ENCODE measurements around the gene ARNT2.
A peak's percentile ranks its signal among the peaks of the same experiment; 100 is the strongest.

The ARNT2 gene

GRCh38 chr15:80556694-80557367 lies 152.6 kb downstream of the ARNT2 start:
- in situ Hi-C loops (cut with MboI; ENCODE audit: low pct_unique_long_range_greater_than_20kb, low sequenced_read_pairs, unreplicated experiment), result no loop called here
- no peak for DNase-seq (ENCODE audit: low spot score)
- no peak for TF ChIP-seq CTCF (IDR thresholded peaks at IDR 0.05; ENCODE audit: extremely low read depth, insufficient read depth, missing control alignments)

GRCh38 chr15:80557441-80558234 lies 153.5 kb downstream of the ARNT2 start:
- DNase-seq (ENCODE audit: low spot score), result no peak
- in situ Hi-C loops (cut with MboI; ENCODE audit: low pct_unique_long_range_greater_than_20kb, low sequenced_read_pairs, unreplicated experiment), result no loop called here
- no peak for TF ChIP-seq CTCF (IDR thresholded peaks at IDR 0.05; ENCODE audit: extremely low read depth, insufficient read depth, missing control alignments)

- in situ Hi-C loops (cut with MboI; ENCODE audit: low pct_unique_long_range_greater_than_20kb, low sequenced_read_pairs, unreplicated experiment), result no loop called here
- DNase-seq (ENCODE audit: low spot score), result no peak
- no peak for TF ChIP-seq CTCF (IDR thresholded peaks at IDR 0.05; ENCODE audit: extremely low read depth, insufficient read depth, missing control alignments)
Observed at GRCh38 chr15:80558631-80559319, 154.6 kb downstream of the ARNT2 start.

GRCh38 chr15:80559320-80559693 lies 155.1 kb downstream of the ARNT2 start:
- DNase-seq (ENCODE audit: low spot score), result no peak
- in situ Hi-C loops (cut with MboI; ENCODE audit: low pct_unique_long_range_greater_than_20kb, low sequenced_read_pairs, unreplicated experiment), result no loop called here

GRCh38 chr15:80559761-80560160 lies 155.6 kb downstream of the ARNT2 start:
- DNase-seq (ENCODE audit: low spot score), result no peak
- no peak for TF ChIP-seq CTCF (IDR thresholded peaks at IDR 0.05; ENCODE audit: extremely low read depth, insufficient read depth, missing control alignments)
- in situ Hi-C loops (cut with MboI; ENCODE audit: low pct_unique_long_range_greater_than_20kb, low sequenced_read_pairs, unreplicated experiment), result no loop called here

More at GRCh38 chr15:80559320-80559693, 155.1 kb downstream of the ARNT2 start:
- no peak for TF ChIP-seq CTCF (IDR thresholded peaks at IDR 0.05; ENCODE audit: extremely low read depth, insufficient read depth, missing control alignments)

GRCh38 chr15:80560601-80561400 lies 156.6 kb downstream of the ARNT2 start:
- DNase-seq (ENCODE audit: low spot score), result peak; percentile 4
- no peak for TF ChIP-seq CTCF (IDR thresholded peaks at IDR 0.05; ENCODE audit: extremely low read depth, insufficient read depth, missing control alignments)
- in situ Hi-C loops (cut with MboI; ENCODE audit: low pct_unique_long_range_greater_than_20kb, low sequenced_read_pairs, unreplicated experiment), result no loop called here
